HG02571 (cell line): Measurements from ENCODE around the gene NBEA.

Source experiments
- ATAC-seq: cut with Tn5 transposase; IDR thresholded peaks from one replicate; pipeline ENCODE4 v1.9.1; 2021; ENCODE audit warnings: mild to moderate bottlenecking, moderate library complexity; ENCODE audit not compliant: unreplicated experiment

The NBEA gene

DNA sequence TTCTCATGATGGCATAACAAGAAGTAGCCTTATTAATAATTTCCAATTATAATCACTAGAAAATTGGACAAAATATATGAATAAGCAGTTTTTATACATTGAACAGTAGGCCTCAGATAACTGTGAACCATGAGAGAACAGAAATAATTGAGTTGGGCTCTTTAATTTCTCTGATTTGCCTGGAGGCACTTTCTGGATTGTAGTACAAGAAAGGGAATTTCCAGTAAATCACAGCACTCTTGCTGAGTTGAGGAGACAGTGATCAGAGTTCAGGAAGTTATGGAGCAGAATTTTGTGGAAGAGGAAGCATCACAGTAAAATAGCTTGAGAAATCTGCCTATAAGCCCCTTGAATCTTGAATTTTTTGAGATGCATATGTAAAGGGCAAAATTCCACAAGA is 318.2 kb downstream of the NBEA start:
- ATAC-seq: no peak

DNA sequence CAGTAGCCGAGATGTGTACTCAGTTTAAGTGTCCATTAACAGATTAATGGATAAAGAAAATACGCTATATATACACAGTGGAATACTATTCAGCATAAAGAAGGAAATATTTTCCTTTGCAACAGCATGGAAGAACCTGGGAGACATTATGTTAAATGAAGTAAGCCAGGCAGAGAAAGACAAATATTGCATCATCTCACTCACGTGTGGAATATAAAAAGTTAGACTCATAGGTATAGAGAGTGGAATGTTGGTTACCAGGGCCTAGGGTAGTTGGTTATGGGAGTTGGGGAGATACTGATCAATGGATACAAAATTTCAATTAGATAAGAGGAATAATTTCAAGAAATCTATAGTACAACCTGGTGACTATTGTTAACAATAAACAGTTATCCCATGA is 324.3 kb downstream of the NBEA start:
- ATAC-seq: no peak

DNA sequence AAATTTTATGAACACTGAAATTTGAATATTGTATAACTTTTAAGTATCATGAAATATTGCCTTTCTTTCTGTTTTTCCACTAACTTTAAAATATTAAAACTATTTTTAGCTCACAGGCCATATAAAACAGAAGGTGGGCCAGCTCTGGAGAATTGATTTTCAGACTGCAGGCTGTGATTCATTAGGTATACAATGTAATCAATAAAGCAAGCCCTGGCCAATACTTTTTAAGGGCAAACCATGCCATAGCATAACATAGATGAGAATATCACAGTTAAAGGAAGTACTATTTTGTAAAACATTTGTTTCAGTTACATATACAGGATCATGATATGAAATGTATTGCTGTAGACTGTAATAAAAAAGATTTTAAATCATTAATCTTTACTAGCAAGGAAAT is 336.8 kb downstream of the NBEA start:
- no peak for ATAC-seq

DNA sequence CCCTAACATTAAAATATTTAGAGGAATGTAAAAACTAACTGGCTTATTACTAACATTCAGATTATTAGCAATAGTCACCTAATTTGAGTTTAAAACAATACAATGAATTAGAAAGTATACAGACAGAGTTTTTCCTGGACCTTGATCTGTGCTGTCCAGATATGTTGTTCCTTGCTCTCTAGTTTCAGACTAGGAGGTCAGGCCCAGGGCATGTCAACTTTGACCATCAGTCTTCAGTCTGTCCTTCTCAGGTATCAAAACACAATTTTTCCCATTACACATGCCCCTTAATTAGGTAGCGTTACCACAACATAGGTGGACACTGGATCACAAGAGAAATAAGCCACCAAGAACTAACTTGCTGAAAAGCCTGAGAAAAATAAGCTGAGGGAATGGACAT is 337.4 kb downstream of the NBEA start:
- no peak for ATAC-seq

DNA sequence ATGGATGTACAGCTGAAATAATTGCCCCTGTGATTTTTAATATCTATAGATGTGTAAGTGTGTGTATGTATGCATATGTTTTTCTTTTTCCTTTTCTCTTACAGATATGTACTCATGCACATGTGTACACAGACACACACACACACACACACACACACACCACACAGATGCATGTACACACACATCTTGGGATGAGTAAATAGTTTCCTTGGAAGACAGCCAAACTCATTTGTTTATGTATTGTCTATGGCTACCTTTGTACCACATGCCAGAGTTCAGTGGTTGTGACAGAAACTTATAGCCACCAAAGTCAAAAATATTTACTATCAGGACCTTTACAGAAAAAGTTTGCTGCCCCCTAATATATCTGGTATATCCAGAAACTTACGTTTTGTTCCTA is 341.8 kb downstream of the NBEA start:
- ATAC-seq: peak; percentile 61

DNA sequence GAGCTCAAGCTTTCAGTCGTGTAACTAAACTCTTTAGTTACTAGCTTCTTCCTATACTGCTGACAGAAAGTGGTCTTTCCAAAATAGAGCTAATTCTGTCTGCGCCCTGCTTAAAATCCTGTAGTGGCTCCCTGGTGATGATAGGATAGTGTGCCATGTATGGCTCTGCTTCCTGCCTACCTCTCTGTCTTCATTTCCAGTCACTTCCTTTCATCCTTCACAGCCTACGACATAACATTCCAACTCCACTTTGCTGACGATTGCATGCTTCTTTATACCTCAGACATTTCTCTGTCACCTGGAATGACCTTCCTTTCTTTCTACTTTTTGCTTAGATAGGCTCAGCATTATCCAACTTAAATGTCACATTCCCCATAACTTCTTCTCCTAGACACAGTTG is 343.6 kb downstream of the NBEA start:
- ATAC-seq: no peak

DNA sequence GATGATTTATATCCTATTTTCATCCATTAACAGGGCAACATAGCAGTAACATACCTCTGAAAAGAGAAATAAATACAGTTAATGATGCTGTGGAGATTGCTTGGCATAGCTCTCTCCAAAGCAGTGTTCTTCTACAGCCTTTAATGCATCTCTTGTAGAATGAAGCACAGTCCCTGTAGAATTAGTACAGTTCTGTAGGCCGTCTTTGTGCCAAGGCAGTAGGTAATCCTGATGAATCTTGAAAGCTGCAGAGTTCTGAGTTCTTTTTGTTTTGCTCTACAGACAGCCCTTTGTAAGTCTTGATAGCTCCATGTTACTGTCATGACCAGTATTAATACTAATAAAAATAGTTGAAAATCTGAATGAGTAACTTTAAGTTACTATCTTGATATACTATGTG is 350.3 kb downstream of the NBEA start:
- ATAC-seq: no peak

DNA sequence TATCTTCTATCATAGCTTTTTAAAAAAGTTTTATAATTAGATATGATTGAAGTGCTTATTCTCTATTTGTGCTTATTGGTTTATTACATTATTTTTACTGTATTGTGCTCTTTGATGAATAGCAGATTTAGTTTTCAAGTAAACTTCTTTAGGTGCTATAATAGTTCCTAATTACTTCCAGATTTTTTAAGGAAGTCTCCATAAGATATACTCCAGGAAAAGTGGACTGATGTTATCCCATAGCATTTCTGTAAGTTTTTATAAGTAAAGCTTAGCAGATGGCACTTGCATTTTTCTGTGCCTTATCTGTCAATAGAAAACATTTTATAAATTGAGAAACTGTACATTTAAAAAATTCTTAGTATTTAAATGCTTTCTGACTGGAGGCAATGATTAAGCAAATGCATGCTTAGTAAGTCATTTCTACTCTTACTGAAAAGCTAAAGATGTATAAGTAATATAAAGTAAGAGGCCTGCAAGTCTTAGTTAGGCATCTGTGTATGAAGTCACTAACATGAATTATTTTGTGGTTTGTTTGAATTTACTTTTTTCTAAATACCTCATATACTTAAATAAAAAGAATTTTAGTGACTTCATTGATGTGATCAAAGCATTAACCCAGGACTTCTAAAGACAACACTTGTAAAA is 351.6 kb downstream of the NBEA start:
- no peak for ATAC-seq

DNA sequence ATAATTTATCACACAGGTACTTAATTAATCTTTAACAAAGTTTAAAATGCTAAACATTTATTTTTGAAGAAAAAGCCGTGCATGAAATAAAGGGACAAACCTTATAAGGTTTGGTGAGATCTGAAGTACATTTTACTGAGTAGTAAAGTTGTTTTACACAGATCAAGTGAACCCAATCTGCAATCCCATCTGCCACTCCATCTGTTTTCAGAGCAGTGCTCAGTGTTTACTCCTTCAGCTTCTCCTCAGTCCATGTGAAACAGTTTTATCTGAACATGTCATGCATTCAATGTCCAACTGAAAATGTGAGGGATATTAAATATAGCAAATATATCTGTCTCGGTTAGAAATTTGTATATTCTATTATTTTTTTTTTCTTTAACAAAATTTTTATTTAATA is 367.6 kb downstream of the NBEA start:
- ATAC-seq: no peak

DNA sequence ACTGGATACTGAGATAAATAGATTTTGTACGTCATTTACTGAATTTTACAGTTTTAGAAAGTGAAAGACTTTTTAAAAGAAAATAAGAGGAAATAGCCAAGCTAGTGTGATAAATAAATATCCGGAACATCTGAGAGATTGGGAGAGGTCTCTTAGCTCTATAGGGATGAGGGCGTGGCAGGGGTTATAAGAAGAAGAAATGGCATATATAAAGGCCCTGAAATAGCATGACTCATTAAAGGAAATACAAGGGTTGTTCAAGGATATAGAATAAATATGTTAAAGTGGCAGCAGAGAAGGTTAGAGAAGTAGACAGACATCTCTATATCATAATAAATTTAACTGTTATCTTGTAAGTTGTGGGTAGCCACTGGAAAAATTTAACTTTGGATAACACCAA is 390.1 kb downstream of the NBEA start:
- no peak for ATAC-seq

DNA sequence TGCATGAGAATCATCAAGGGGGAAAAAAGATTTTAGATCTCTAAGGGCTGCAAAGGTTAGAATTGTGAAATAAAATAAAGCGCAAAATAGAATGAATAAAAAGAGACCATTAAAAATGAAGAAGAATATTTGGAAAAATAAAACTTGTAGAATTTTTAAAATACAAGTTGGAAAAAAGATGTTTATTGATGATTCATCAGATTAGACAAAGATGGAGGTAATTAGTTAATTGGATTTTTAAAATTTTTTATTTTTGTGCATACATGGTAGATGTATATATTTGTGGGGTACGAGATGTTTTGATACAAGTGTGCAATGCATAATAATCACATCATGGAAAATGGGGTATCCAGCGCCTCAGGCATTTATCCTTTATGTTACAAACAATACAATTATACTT is 391.1 kb downstream of the NBEA start:
- ATAC-seq: no peak

DNA sequence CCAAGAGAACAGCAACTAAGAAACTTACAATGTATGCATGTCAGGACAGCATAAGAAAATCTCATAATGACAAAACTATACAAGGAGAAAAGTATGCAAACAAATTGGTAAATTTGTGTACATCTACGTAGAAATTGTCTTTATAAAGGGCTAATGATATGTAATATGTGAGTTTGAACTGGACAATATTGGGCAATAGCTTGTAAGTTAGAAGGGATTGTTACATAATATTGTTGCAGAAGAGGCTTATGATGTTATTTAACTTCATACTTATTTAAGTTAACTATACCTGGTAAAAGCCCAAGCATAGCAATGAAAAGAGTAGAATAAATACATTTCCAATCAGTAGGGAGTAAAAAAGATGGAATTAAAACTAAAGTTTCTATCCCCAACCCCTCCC is 400.4 kb downstream of the NBEA start:
- ATAC-seq: no peak

DNA sequence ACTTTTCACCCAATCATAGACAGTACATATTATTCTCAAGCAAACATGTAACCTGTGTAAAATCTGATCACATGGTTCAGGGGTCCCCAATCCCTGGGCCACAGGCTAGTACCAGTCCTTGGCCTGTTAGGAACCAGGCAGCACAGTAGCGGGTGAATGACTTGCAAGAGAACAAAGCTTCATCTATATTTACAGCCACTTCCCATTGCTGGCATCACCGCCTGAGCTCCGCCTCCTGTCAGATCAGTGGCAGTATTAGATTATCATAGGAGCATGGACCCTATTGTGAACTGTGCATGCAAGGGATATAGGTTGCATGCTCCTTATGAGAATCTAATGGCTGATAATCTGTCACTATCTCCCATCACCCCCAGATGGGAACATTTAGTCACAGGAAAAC is 401.3 kb downstream of the NBEA start:
- no peak for ATAC-seq

DNA sequence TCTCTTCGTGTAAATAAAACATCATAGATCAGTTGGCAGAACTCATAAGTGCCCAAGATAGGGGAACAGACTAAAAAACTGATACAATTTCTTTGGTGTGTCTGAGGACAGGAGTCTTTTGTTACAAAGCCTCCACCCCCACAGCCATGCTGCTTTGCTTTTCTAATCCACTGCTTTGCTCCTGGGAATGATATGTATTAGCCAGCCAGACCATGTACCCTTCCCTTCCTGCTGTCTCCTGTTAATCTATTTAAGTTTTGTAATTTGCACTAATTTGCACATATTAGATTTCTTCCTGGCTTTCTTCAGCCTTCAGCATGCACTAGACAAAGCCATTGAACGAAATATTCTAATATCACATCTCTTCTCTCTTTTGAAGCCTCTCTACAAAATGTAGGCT is 403.9 kb downstream of the NBEA start:
- no peak for ATAC-seq

DNA sequence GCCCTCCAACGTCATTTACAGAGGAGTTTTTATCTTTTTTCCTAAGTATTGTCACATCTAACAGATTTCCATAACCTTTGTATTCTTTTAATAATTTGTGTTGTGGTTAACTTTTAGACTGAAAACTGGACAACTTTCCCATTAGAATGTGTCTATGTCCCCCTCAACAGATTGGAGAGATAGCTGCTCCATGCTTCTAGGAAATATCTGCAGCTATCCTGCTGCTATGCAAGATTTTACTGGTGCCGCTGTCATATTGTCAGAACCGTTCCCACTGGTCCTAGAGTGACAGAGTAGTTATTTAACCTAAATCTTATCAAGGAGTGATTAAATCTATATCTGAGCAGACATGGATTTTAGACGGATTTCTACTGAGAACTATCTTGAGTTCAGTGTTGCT is 404.4 kb downstream of the NBEA start:
- no peak for ATAC-seq

DNA sequence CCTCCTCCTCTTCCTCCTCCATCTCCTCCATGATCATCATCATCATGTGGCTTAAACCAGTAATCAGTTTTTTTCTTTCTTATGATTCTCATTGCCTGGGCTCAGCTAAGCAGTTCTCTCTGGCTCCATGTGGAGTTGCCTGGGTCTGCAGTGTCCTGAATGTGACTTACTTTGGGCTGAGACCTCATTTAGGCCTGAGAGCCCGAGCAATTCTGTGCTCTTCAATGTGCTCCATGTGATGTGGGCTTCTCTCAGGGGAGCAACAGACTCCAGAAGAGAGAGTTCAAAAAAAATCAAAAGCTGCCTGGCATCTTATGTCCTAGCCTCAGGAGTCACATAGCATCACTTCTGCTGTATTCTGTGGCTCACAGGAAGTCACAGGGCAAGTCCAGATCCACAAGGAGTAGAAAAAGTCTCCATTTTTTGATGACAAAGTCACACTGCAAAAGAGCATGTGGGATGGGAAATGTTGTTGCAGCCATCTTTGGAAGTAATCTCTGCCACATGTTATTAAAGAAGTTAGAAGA is 405.7 kb downstream of the NBEA start:
- ATAC-seq: no peak

DNA sequence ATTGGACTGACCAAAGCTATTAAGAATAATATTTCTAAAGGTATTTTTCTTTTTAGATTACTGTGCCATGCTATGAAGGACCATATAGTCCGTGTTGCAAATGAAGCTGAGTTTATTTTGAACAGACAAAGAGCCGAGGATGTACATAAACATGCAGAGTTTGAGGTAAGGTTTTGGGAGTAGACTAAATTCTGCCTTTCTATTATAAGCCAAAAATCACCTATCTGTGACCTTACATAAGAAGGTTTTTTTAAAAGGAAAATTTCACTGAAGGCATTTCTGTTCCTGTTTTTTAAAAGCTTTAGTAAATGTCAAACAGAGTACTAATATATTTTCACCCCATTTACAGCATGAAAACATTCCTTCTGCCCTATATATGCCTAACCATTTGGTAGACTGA is 407.0 kb downstream of the NBEA start:
- ATAC-seq: no peak

DNA sequence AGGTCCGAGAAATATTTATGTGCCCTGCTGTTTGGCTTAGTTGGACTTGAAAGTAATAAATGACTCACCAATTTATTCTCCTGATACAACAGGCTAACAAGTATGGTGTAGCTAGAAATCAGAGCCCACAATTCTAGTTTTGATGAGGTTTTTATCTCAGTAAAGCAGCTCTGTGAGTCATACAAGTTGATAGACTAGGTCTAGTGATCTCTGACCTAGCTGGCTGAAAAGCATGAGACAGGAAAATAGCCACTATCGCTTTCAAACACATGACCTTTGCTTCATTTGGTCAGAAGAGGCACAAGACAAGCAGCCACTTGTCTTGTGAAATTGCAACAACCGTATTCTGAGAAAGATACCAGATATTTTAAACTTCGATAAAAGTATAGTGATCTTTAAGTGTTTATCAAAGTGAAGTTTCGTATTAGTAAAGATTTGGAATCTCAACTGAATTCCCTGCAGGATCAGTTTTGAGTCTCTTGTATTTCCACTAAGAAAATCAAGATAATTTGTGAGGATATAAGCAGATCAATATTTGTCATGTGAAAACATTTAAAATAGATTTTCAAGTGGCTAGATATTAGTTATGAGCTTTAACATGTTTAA is 407.7 kb downstream of the NBEA start:
- ATAC-seq: peak; percentile 74

DNA sequence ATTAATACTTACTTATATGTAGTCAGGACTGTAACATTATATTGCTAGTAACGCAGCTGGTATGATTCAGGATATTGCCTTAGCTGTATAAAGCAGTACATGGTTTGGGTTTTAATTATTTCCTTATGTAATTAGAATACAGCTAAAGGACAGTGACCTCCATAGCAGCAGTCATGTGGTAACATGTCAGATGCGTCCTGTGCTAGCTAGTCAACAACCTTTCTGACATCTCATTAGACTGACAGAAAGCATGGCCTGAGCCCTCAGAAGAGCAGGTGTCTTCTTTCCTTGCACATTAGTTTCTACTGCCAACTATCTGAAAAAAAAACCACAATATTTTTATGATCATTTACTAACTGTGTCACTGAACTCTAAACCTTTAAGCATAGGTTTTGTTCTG is 412.2 kb downstream of the NBEA start:
- ATAC-seq: no peak

DNA sequence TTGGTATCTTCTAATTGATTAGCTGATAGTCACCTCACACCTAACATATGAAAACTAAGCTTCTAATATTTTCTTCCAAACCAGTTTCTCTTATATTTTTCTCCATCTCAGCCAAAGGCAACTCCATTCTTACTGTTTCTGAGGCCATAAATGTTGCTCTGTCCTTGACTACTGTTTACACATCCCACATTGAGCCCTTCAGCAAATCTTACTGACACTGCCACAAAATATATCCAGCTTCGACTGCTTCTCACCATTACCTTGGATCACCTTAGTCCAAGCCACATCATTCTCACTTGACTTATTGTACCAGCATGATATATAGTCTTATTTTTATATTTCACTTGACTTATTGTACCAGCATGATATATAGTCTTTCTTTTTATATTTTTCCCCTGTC is 412.8 kb downstream of the NBEA start:
- no peak for ATAC-seq

DNA sequence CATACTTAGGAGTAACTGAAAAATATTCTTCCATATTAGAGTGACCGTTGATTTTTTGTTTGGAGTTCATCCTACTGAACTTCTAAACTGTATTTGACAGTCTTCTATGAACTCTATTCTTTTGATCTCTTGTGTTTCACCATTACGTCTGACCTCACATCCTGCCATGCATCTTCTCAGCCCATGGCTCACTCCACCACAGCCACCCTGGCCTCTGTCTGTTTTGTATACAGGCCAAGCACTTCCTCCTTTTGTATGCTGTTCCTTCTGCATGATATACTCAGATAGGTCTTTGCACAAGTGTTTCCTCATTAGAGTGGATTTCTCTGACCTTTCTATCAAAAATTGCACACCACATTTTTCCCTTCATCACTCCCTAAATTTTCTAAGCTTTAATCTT is 414.5 kb downstream of the NBEA start:
- no peak for ATAC-seq

DNA sequence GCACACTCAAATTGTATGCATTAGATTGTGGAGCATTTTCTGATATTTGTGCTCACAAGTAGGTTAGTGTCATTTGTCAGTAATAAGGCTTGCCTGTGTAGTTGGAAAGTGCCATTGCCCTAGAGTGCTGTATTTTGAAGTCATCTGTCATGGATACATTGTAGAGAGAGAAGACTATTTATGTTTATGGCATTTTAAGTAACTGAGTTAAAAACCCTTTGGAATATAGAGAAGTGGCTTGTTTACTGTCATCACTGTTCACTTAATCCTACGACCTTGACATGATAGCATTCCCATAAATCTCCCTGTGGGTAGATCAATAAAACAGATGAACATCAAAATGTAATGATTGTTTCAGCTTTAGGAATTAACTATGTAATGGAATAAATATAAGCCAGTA is 423.8 kb downstream of the NBEA start:
- ATAC-seq: no peak

DNA sequence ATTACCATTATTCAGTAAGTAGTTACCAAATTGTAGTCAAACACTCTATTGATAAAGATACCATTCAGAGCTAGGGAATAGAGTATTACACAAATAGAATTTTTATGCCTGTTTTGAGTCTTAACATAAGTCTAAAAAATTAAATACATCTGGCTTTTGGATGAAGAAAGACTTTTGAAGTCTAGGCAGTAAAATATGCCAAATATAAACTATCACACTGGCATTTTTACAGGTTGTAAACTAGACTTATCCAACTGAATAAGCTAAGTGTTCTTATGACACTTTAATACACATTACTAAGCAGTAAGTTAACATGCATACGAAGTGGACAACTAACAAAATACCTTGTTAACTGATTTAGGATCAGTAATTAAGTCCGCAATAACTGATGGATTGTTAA is 425.5 kb downstream of the NBEA start:
- ATAC-seq: no peak
